Astrocyte of the spinal cord (primary cell): ENCODE results near the gene ALDH1A1.

Experiments
- DNase-seq: peaks from one replicate; pipeline ENCODE4 v3.0.0; 2011; ENCODE audit warnings: low read depth, low spot score
- H3K4me3 ChIP-seq: 2 replicates; pipeline ENCODE4 v1.5.1; 2011; ENCODE audit warnings: low read depth, mild to moderate bottlenecking, low read length, moderate library complexity
- CTCF ChIP-seq: IDR thresholded peaks from 2 replicates; pipeline ENCODE4 v1.5.1; 2012; ENCODE audit warnings: low read depth, mild to moderate bottlenecking, low read length, inconsistent platforms
- in situ Hi-C: cut with HindIII; loops from 2 replicates; pipeline ENCODE4 v1.10.0; 2017; ENCODE audit warnings: low sequenced_read_pairs

ALDH1A1 gene

DNA sequence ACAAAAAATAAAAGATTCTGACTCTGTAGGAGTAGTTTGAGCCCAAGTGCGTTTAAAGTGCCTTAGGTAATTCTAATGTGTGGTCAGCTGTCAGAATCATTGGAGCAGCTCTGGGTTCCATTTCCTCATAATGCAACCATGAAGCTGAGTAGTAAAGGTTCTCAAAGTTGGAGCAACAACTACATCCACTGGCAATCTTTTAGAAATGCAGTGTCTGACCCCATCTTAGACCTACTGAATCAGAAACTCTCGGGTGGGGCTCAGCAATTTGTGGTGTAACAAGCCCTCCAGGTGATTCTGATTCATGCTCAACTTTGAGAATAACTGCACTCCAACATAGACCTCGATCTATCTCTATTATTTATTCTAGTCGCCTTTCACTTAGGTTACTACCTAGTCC lies 7.6 kb upstream of the ALDH1A1 start:
- DNase-seq = no peak
- in situ Hi-C loops = no loop called here
- H3K4me3 ChIP-seq = no peak overlapping the region
- TF ChIP-seq CTCF = no peak

GRCh38 chr9:72958485-72959281 lies 5.8 kb upstream of the ALDH1A1 start:
- TF ChIP-seq CTCF = no peak
- in situ Hi-C loops = no loop called here

GRCh38 chr9:72955571-72955970 lies 2.7 kb upstream of the ALDH1A1 start:
- TF ChIP-seq CTCF = no peak
- in situ Hi-C loops = no loop called here
- H3K4me3 ChIP-seq = no peak overlapping the region
- DNase-seq = no peak

More at GRCh38 chr9:72958485-72959281, 5.8 kb upstream of the ALDH1A1 start:
- no peak overlapping the region for H3K4me3 ChIP-seq
- DNase-seq = no peak

DNA sequence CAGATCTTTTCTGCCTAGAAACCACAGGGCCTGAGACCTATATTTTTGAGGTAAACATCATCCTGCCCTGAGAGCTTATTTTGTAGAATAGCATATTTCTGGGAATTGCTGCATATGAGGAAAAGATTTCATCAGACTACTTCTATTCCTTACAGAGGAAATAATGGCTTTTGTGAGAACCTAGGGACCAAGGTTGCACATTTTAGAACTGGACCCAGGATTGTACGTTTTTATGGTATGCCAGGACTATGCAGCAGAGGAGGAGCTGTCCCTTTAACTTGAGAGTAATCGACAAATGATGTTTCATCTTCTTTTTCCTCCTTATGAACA lies 2.2 kb upstream of the ALDH1A1 start:
- no peak for TF ChIP-seq CTCF
- DNase-seq = no peak
- in situ Hi-C loops = no loop called here
- no peak overlapping the region for H3K4me3 ChIP-seq

- TF ChIP-seq CTCF = no peak
- H3K4me3 ChIP-seq = no peak overlapping the region
- in situ Hi-C loops = no loop called here
- no peak for DNase-seq
These were observed 1.7 kb upstream of the ALDH1A1 start for GRCh38 chr9:72954431-72955125.

DNA sequence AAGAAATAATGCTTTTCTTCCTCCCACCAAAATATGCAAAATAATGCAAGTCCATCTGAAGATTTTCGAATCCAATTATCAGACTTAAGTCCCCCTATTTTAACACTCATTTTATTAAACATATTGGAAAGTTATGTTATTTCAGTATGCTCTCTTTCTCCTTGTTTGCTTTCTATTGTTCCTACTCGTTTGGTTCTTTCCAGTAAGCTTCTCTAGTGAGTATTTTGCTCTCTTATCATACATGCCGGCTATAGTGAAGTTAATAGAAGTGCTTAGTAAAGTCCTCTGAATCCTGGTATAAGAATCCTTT lies 517 bp downstream of the ALDH1A1 start:
- no peak for DNase-seq
- in situ Hi-C loops = no loop called here
- no peak overlapping the region for H3K4me3 ChIP-seq
- TF ChIP-seq CTCF = no peak
